Liver (tissue), 9 donors: ENCODE data around the gene GARNL3. TPM values are rescaled to one million over a fixed set of nuclear protein-coding genes. Genes with fewer than 3 reads are reported as not detected.

Experiments
- DNase-seq: peaks from one replicate; pipeline ENCODE4 v3.0.0-alpha.2; 2017; ENCODE audit warnings: low spot score
- H3K27ac ChIP-seq, 2 donors: one replicate each; pipeline ENCODE4 v1.7.0; 2013; ENCODE audit warnings: inconsistent platforms in 2 of 2, low read length in 2 of 2, control low read depth in 1 of 2, low read depth in 1 of 2, mild to moderate bottlenecking in 1 of 2
- H3K27me3 ChIP-seq, 4 donors: one replicate each; pipeline versions ENCODE4 v1.6.1 to v1.7.0; 2013; ENCODE audit warnings: low read length in 3 of 4, inconsistent platforms in 1 of 4, mild to moderate bottlenecking in 1 of 4, moderate library complexity in 1 of 4; ENCODE audit not compliant: control insufficient read depth in 4 of 4, insufficient read depth in 4 of 4
- H3K36me3 ChIP-seq, 4 donors: one replicate each; pipeline versions ENCODE4 v1.6.1 to v1.7.0; 2013; ENCODE audit warnings: low read length in 3 of 4, mild to moderate bottlenecking in 3 of 4, low read depth in 1 of 4, moderate library complexity in 1 of 4; ENCODE audit not compliant: control insufficient read depth in 4 of 4, insufficient read depth in 3 of 4
- H3K4me1 ChIP-seq, 4 donors: one replicate each; pipeline versions ENCODE4 v1.6.1 to v1.7.0; 2013; ENCODE audit warnings: low read length in 3 of 4, mild to moderate bottlenecking in 3 of 4, moderate library complexity in 1 of 4; ENCODE audit not compliant: control insufficient read depth in 4 of 4, insufficient read depth in 4 of 4
- H3K4me3 ChIP-seq, 3 donors: one replicate each; pipeline versions ENCODE4 v1.6.1 to v1.7.0; 2013; ENCODE audit warnings: low read length in 3 of 3, control low read depth in 1 of 3, low read depth in 1 of 3, mild to moderate bottlenecking in 1 of 3
- H3K9ac ChIP-seq, 2 donors: one replicate each; pipeline ENCODE4 v1.7.0; 2013; ENCODE audit warnings: low read length in 2 of 2, mild to moderate bottlenecking in 2 of 2, moderate library complexity in 2 of 2, control low read depth in 1 of 2, low read depth in 1 of 2
- H3K9me3 ChIP-seq, 4 donors: one replicate each; pipeline versions ENCODE4 v1.6.1 to v1.7.0; 2013; ENCODE audit warnings: low read length in 3 of 4; ENCODE audit not compliant: control insufficient read depth in 4 of 4
- ATF3 ChIP-seq: IDR thresholded peaks from 2 replicates; pipeline ENCODE4 v1.6.1; 2016; ENCODE audit warnings: antibody characterized with exemption
- CTCF ChIP-seq: fragments of 150-350 bp; IDR thresholded peaks from 2 replicates; pipeline ENCODE4 v1.5.1; 2017; ENCODE audit warnings: improper control_type of control experiment, low read depth, low read length; ENCODE audit not compliant: missing input control
- EGR1 ChIP-seq, 2 donors: IDR thresholded peaks; 2 replicates each; pipeline ENCODE4 v1.6.1; 2016 to 2018; ENCODE audit warnings: antibody characterized with exemption in 2 of 2, low read depth in 2 of 2
- FOXA1 ChIP-seq: IDR thresholded peaks from 2 replicates; pipeline ENCODE4 v1.6.1; 2016; ENCODE audit warnings: antibody characterized with exemption
- GABPA ChIP-seq, 2 donors: IDR thresholded peaks in 1 of 2; conservative IDR thresholded peaks in 1 of 2; 2 replicates each; pipeline ENCODE4 v1.6.1; 2016; ENCODE audit warnings: antibody characterized with exemption in 2 of 2, mild to moderate bottlenecking in 1 of 2, moderate library complexity in 1 of 2
- HNF4G ChIP-seq: IDR thresholded peaks from 2 replicates; pipeline ENCODE4 v1.6.1; 2016; ENCODE audit warnings: antibody characterized with exemption
- JUND ChIP-seq, 2 donors: IDR thresholded peaks; 2 replicates each; pipeline ENCODE4 v1.6.1; 2016; ENCODE audit warnings: antibody characterized with exemption in 2 of 2
- MAX ChIP-seq: IDR thresholded peaks from 2 replicates; pipeline ENCODE4 v1.6.1; 2016; ENCODE audit warnings: antibody characterized with exemption
- RAD21 ChIP-seq, 2 donors: IDR thresholded peaks; 2 replicates each; pipeline ENCODE4 v1.6.1; 2016; ENCODE audit warnings: antibody characterized with exemption in 2 of 2, mild to moderate bottlenecking in 2 of 2
- RXRA ChIP-seq, 2 donors: IDR thresholded peaks; 2 replicates each; pipeline ENCODE4 v1.6.1; 2017 to 2018; ENCODE audit warnings: antibody characterized with exemption in 2 of 2, mild to moderate bottlenecking in 1 of 2
- SP1 ChIP-seq: IDR thresholded peaks from 2 replicates; pipeline ENCODE4 v1.6.1; 2018; ENCODE audit warnings: antibody characterized with exemption, mild to moderate bottlenecking
- TAF1 ChIP-seq: conservative IDR thresholded peaks from 2 replicates; pipeline ENCODE4 v1.6.1; 2016; ENCODE audit warnings: antibody characterized with exemption, mild to moderate bottlenecking
- YY1 ChIP-seq: IDR thresholded peaks from 2 replicates; pipeline ENCODE4 v1.6.1; 2016; ENCODE audit warnings: antibody characterized with exemption, mild to moderate bottlenecking
- WGBS: extraction: QIAGEN DNeasy Blood & Tissue Kit; methylation state at CpG from one replicate; pipeline ENCODE4 v1.1.7; 2013; 5-methylcytosine and 5-hydroxymethylcytosine counted together
- polyA plus RNA-seq, 2 donors: library from polyadenylated mRNA; stranded (reverse) in 1 of 2; unstranded in 1 of 2; fragments of 200-250 nt in 1 of 2; fragments of >200 nt in 1 of 2; fragmentation: Nextera tagmentation in 1 of 2; extraction: Ambion mirVana in 1 of 2; gene quantifications; one replicate each; pipeline versions ENCODE4 v1.2.1 to v1.2.3, GENCODE V29; 2013 to 2015
- total RNA-seq, 2 donors: library from RNA; depleted of rRNA; stranded (reverse); fragments of >200 nt; gene quantifications; one replicate each; pipeline ENCODE4 v1.2.3, GENCODE V29; 2014
- donor health status: healthy.
- donor health status: healthy.
- donor health status: healthy.
- donor health status: healthy.
- donor health status: healthy.

The GARNL3 gene
- total and polyA plus RNA-seq, 4 donors = 0.89 to 6.7 (median 3.5) TPM

GRCh38 chr9:127313042-127313560, 48.5 kb downstream of the GARNL3 start:
- no peak overlapping the region for H3K4me3 ChIP-seq
- no peak for DNase-seq
- H3K27me3 ChIP-seq = no peaks in the 10 kb centered on the region
- WGBS = 96% methylated on average over 7 of the region's 7 CpGs
- peaks cover 0 to 8% (median 2%) of the 10 kb centered on the region in 4 donors for H3K36me3 ChIP-seq
- H3K9me3 ChIP-seq = no peaks in the 10 kb centered on the region
- H3K27ac ChIP-seq = no peak overlapping the region
- TF ChIP-seq YY1 (no peak), FOXA1 (no peak), CTCF (no peak), RAD21 (IDR thresholded peaks at IDR 0.05) (no peak), TAF1 (no peak), JUND (IDR thresholded peaks at IDR 0.05) (no peak), SP1 (no peak)
- peaks cover 1 to 25% (median 8%) of the 10 kb centered on the region in 4 donors for H3K4me1 ChIP-seq
- H3K9ac ChIP-seq = no peak overlapping the region

- no peak for DNase-seq
- peaks cover 0 to 10% (median 3%) of the 10 kb centered on the region in 4 donors for H3K4me1 ChIP-seq
- TF ChIP-seq RAD21 (IDR thresholded peaks at IDR 0.05) = no peak
- TF ChIP-seq YY1 = no peak
- TF ChIP-seq GABPA (IDR thresholded peaks at IDR 0.05 in 1 of 2, conservative IDR thresholded peaks at IDR 0.05 in 1 of 2) = no peak
- no peak for TF ChIP-seq ATF3
- no peak for TF ChIP-seq HNF4G
- TF ChIP-seq RXRA (IDR thresholded peaks at IDR 0.05) = no peak
- TF ChIP-seq CTCF = no peak
- no peak for TF ChIP-seq JUND (IDR thresholded peaks at IDR 0.05)
- no peak for TF ChIP-seq MAX
- TF ChIP-seq SP1 = no peak
- no peak for TF ChIP-seq EGR1 (IDR thresholded peaks at IDR 0.05; ENCODE audit: low read depth in 2 of 2)
Measured at GRCh38 chr9:127314911-127315310, 50.3 kb downstream of the GARNL3 start.

More at GRCh38 chr9:127314911-127315310, 50.3 kb downstream of the GARNL3 start:
- Histone ChIP-seq H3K27me3 (no peaks in the 10 kb centered on the region), H3K9me3 (no peaks in the 10 kb centered on the region), H3K4me3 (no peak overlapping the region), H3K27ac (no peak overlapping the region), H3K9ac (no peak overlapping the region), H3K36me3 (peaks cover 0 to 10% (median 2%) of the 10 kb centered on the region in 4 donors)
- 95% methylated on average over 2 of the region's 2 CpGs for WGBS
